Liver (tissue), 9 donors: ENCODE measurements around the gene MSI2. TPM values are rescaled to one million over a fixed set of nuclear protein-coding genes. Genes with fewer than 3 reads are reported as not detected.

ENCODE experiments used
- DNase-seq: peaks from one replicate; pipeline ENCODE4 v3.0.0-alpha.2; 2017; ENCODE audit warnings: low spot score
- H3K27ac ChIP-seq, 2 donors: one replicate each; pipeline ENCODE4 v1.7.0; 2013; ENCODE audit warnings: inconsistent platforms in 2 of 2, low read length in 2 of 2, control low read depth in 1 of 2, low read depth in 1 of 2, mild to moderate bottlenecking in 1 of 2
- H3K27me3 ChIP-seq, 4 donors: one replicate each; pipeline versions ENCODE4 v1.6.1 to v1.7.0; 2013; ENCODE audit warnings: low read length in 3 of 4, inconsistent platforms in 1 of 4, mild to moderate bottlenecking in 1 of 4, moderate library complexity in 1 of 4; ENCODE audit not compliant: control insufficient read depth in 4 of 4, insufficient read depth in 4 of 4
- H3K36me3 ChIP-seq, 4 donors: one replicate each; pipeline versions ENCODE4 v1.6.1 to v1.7.0; 2013; ENCODE audit warnings: low read length in 3 of 4, mild to moderate bottlenecking in 3 of 4, low read depth in 1 of 4, moderate library complexity in 1 of 4; ENCODE audit not compliant: control insufficient read depth in 4 of 4, insufficient read depth in 3 of 4
- H3K4me1 ChIP-seq, 4 donors: one replicate each; pipeline versions ENCODE4 v1.6.1 to v1.7.0; 2013; ENCODE audit warnings: low read length in 3 of 4, mild to moderate bottlenecking in 3 of 4, moderate library complexity in 1 of 4; ENCODE audit not compliant: control insufficient read depth in 4 of 4, insufficient read depth in 4 of 4
- H3K4me3 ChIP-seq, 3 donors: one replicate each; pipeline versions ENCODE4 v1.6.1 to v1.7.0; 2013; ENCODE audit warnings: low read length in 3 of 3, control low read depth in 1 of 3, low read depth in 1 of 3, mild to moderate bottlenecking in 1 of 3
- H3K9ac ChIP-seq, 2 donors: one replicate each; pipeline ENCODE4 v1.7.0; 2013; ENCODE audit warnings: low read length in 2 of 2, mild to moderate bottlenecking in 2 of 2, moderate library complexity in 2 of 2, control low read depth in 1 of 2, low read depth in 1 of 2
- H3K9me3 ChIP-seq, 4 donors: one replicate each; pipeline versions ENCODE4 v1.6.1 to v1.7.0; 2013; ENCODE audit warnings: low read length in 3 of 4; ENCODE audit not compliant: control insufficient read depth in 4 of 4
- CTCF ChIP-seq: fragments of 150-350 bp; IDR thresholded peaks from 2 replicates; pipeline ENCODE4 v1.5.1; 2017; ENCODE audit warnings: improper control_type of control experiment, low read depth, low read length; ENCODE audit not compliant: missing input control
- EGR1 ChIP-seq, 2 donors: IDR thresholded peaks; 2 replicates each; pipeline ENCODE4 v1.6.1; 2016 to 2018; ENCODE audit warnings: antibody characterized with exemption in 2 of 2, low read depth in 2 of 2
- FOXA1 ChIP-seq: IDR thresholded peaks from 2 replicates; pipeline ENCODE4 v1.6.1; 2016; ENCODE audit warnings: antibody characterized with exemption
- FOXA2 ChIP-seq: IDR thresholded peaks from 2 replicates; pipeline ENCODE4 v1.6.1; 2016; ENCODE audit warnings: antibody characterized with exemption
- GABPA ChIP-seq, 2 donors: IDR thresholded peaks in 1 of 2; conservative IDR thresholded peaks in 1 of 2; 2 replicates each; pipeline ENCODE4 v1.6.1; 2016; ENCODE audit warnings: antibody characterized with exemption in 2 of 2, mild to moderate bottlenecking in 1 of 2, moderate library complexity in 1 of 2
- HNF4A ChIP-seq, 2 donors: conservative IDR thresholded peaks; 2 replicates each; pipeline ENCODE4 v1.6.1; 2016; ENCODE audit warnings: antibody characterized with exemption in 2 of 2, mild to moderate bottlenecking in 2 of 2
- HNF4G ChIP-seq: IDR thresholded peaks from 2 replicates; pipeline ENCODE4 v1.6.1; 2016; ENCODE audit warnings: antibody characterized with exemption
- JUND ChIP-seq, 2 donors: IDR thresholded peaks; 2 replicates each; pipeline ENCODE4 v1.6.1; 2016; ENCODE audit warnings: antibody characterized with exemption in 2 of 2
- MAX ChIP-seq: IDR thresholded peaks from 2 replicates; pipeline ENCODE4 v1.6.1; 2016; ENCODE audit warnings: antibody characterized with exemption
- NR2F2 ChIP-seq: IDR thresholded peaks from 2 replicates; pipeline ENCODE4 v1.6.1; 2016; ENCODE audit warnings: antibody characterized with exemption
- RAD21 ChIP-seq, 2 donors: IDR thresholded peaks; 2 replicates each; pipeline ENCODE4 v1.6.1; 2016; ENCODE audit warnings: antibody characterized with exemption in 2 of 2, mild to moderate bottlenecking in 2 of 2
- REST ChIP-seq: IDR thresholded peaks from 2 replicates; pipeline ENCODE4 v1.6.1; 2016; ENCODE audit warnings: antibody characterized with exemption, mild to moderate bottlenecking
- RXRA ChIP-seq, 2 donors: IDR thresholded peaks; 2 replicates each; pipeline ENCODE4 v1.6.1; 2017 to 2018; ENCODE audit warnings: antibody characterized with exemption in 2 of 2, mild to moderate bottlenecking in 1 of 2
- SP1 ChIP-seq: IDR thresholded peaks from 2 replicates; pipeline ENCODE4 v1.6.1; 2018; ENCODE audit warnings: antibody characterized with exemption, mild to moderate bottlenecking
- TAF1 ChIP-seq: conservative IDR thresholded peaks from 2 replicates; pipeline ENCODE4 v1.6.1; 2016; ENCODE audit warnings: antibody characterized with exemption, mild to moderate bottlenecking
- YY1 ChIP-seq: IDR thresholded peaks from 2 replicates; pipeline ENCODE4 v1.6.1; 2016; ENCODE audit warnings: antibody characterized with exemption, mild to moderate bottlenecking
- ZBTB33 ChIP-seq: IDR thresholded peaks from 2 replicates; pipeline ENCODE4 v1.6.1; 2016; ENCODE audit warnings: antibody characterized with exemption
- WGBS: extraction: QIAGEN DNeasy Blood & Tissue Kit; methylation state at CpG from one replicate; pipeline ENCODE4 v1.1.7; 2013; 5-methylcytosine and 5-hydroxymethylcytosine counted together
- polyA plus RNA-seq, 2 donors: library from polyadenylated mRNA; stranded (reverse) in 1 of 2; unstranded in 1 of 2; fragments of 200-250 nt in 1 of 2; fragments of >200 nt in 1 of 2; fragmentation: Nextera tagmentation in 1 of 2; extraction: Ambion mirVana in 1 of 2; gene quantifications; one replicate each; pipeline versions ENCODE4 v1.2.1 to v1.2.3, GENCODE V29; 2013 to 2015
- total RNA-seq, 2 donors: library from RNA; depleted of rRNA; stranded (reverse); fragments of >200 nt; gene quantifications; one replicate each; pipeline ENCODE4 v1.2.3, GENCODE V29; 2014
- donor health status: healthy.
- donor health status: healthy.
- donor health status: healthy.
- donor health status: healthy.
- donor health status: healthy.

Gene MSI2
- total and polyA plus RNA-seq, 4 donors, result 5.7 to 15.6 (median 9.2) TPM

- H3K27ac ChIP-seq, result no peak overlapping the region
- DNase-seq, result no peak
- no peaks in the 10 kb centered on the region for H3K4me1 ChIP-seq
- no peak overlapping the region for H3K9ac ChIP-seq
- TF ChIP-seq CTCF (no peak), REST (no peak), YY1 (no peak), RXRA (IDR thresholded peaks at IDR 0.05) (no peak), JUND (IDR thresholded peaks at IDR 0.05) (no peak), MAX (no peak), RAD21 (IDR thresholded peaks at IDR 0.05) (no peak), ZBTB33 (no peak), HNF4A (conservative IDR thresholded peaks at IDR 0.05) (no peak), SP1 (no peak), FOXA2 (no peak), FOXA1 (no peak), NR2F2 (no peak), GABPA (IDR thresholded peaks at IDR 0.05 in 1 of 2, conservative IDR thresholded peaks at IDR 0.05 in 1 of 2) (no peak), HNF4G (no peak)
- over 99% methylated on average over 14 of the region's 14 CpGs for WGBS
- no peaks in the 10 kb centered on the region for H3K27me3 ChIP-seq
- no peaks in the 10 kb centered on the region for H3K36me3 ChIP-seq
- no peaks in the 10 kb centered on the region for H3K9me3 ChIP-seq
- H3K4me3 ChIP-seq, result no peak overlapping the region
These were observed 376.9 kb downstream of the MSI2 start for GRCh38 chr17:57633236-57633635.

- TF ChIP-seq YY1, result no peak
- TF ChIP-seq FOXA2, result no peak
- no peak for TF ChIP-seq TAF1
- no peak for TF ChIP-seq EGR1 (IDR thresholded peaks at IDR 0.05; ENCODE audit: low read depth in 2 of 2)
- TF ChIP-seq ZBTB33, result no peak
- TF ChIP-seq RAD21 (IDR thresholded peaks at IDR 0.05), result no peak
- WGBS, result 93% methylated on average over 4 of the region's 4 CpGs
- Histone ChIP-seq H3K27me3 (no peaks in the 10 kb centered on the region), H3K27ac (no peak overlapping the region), H3K36me3 (no peaks in the 10 kb centered on the region), H3K4me1 (no peaks in the 10 kb centered on the region), H3K4me3 (no peak overlapping the region), H3K9me3 (no peaks in the 10 kb centered on the region), H3K9ac (no peak overlapping the region)
- no peak for DNase-seq
These were observed 378.6 kb downstream of the MSI2 start for GRCh38 chr17:57634713-57635465.
